Measurements from ENCODE around the gene SYCE3. TPM values are rescaled to one million over a fixed set of nuclear protein-coding genes. Genes with fewer than 3 reads are reported as not detected.

The SYCE3 gene
- total RNA-seq, 1 experiment from 2014 or later, result not detected

GRCh38 chr22:50576070-50576469 lies 13.4 kb upstream of the SYCE3 start:
- no peak overlapping the region for H3K4me3 ChIP-seq
- H3K4me1 ChIP-seq (replicated peaks), result no peaks in the 10 kb centered on the region
- no peaks in the 10 kb centered on the region for H3K9me3 ChIP-seq (replicated peaks)
- no peak for DNase-seq (ENCODE audit: low read depth in 1 of 2, low spot score in 2 of 2)
- no peak overlapping the region for H3K27ac ChIP-seq
- H3K36me3 ChIP-seq, result peaks cover 15% of the 10 kb centered on the region
- no peaks in the 10 kb centered on the region for H3K27me3 ChIP-seq (replicated peaks)

- Histone ChIP-seq H3K4me1 (replicated peaks) (no peaks in the 10 kb centered on the region), H3K36me3 (peaks cover 9% of the 10 kb centered on the region), H3K4me3 (no peak overlapping the region), H3K27me3 (replicated peaks) (no peaks in the 10 kb centered on the region), H3K27ac (no peak overlapping the region), H3K9me3 (replicated peaks) (no peaks in the 10 kb centered on the region)
- no peak for DNase-seq (ENCODE audit: low read depth in 1 of 2, low spot score in 2 of 2)
Observed at GRCh38 chr22:50575426-50575941, 12.8 kb upstream of the SYCE3 start.

- Histone ChIP-seq H3K4me1 (replicated peaks) (no peaks in the 10 kb centered on the region), H3K4me3 (no peak overlapping the region), H3K27me3 (replicated peaks) (no peaks in the 10 kb centered on the region), H3K27ac (no peak overlapping the region), H3K36me3 (no peaks in the 10 kb centered on the region), H3K9me3 (replicated peaks) (no peaks in the 10 kb centered on the region)
- no peak for DNase-seq (ENCODE audit: low read depth in 1 of 2, low spot score in 2 of 2)
Observed at GRCh38 chr22:50574383-50574755, 11.7 kb upstream of the SYCE3 start.

- no peaks in the 10 kb centered on the region for H3K27me3 ChIP-seq (replicated peaks)
- no peak for DNase-seq (ENCODE audit: low read depth in 1 of 2, low spot score in 2 of 2)
- H3K36me3 ChIP-seq, result no peaks in the 10 kb centered on the region
- H3K4me3 ChIP-seq, result no peak overlapping the region
- no peaks in the 10 kb centered on the region for H3K9me3 ChIP-seq (replicated peaks)
- no peak overlapping the region for H3K27ac ChIP-seq
- no peaks in the 10 kb centered on the region for H3K4me1 ChIP-seq (replicated peaks)
Observed at GRCh38 chr22:50573491-50574382, 11.0 kb upstream of the SYCE3 start.

- Histone ChIP-seq H3K27ac (no peak overlapping the region), H3K27me3 (replicated peaks) (no peaks in the 10 kb centered on the region), H3K36me3 (no peaks in the 10 kb centered on the region), H3K9me3 (replicated peaks) (no peaks in the 10 kb centered on the region), H3K4me3 (no peak overlapping the region), H3K4me1 (replicated peaks) (no peaks in the 10 kb centered on the region)
- no peak for DNase-seq (ENCODE audit: low read depth in 1 of 2, low spot score in 2 of 2)
Observed at GRCh38 chr22:50572965-50573364, 10.2 kb upstream of the SYCE3 start.

GRCh38 chr22:50571264-50572175 lies 8.8 kb upstream of the SYCE3 start:
- DNase-seq (ENCODE audit: low read depth in 1 of 2, low spot score in 2 of 2), result no peak

GRCh38 chr22:50570861-50571260 lies 8.1 kb upstream of the SYCE3 start:
- no peaks in the 10 kb centered on the region for H3K36me3 ChIP-seq
- no peaks in the 10 kb centered on the region for H3K27me3 ChIP-seq (replicated peaks)
- H3K4me1 ChIP-seq (replicated peaks), result no peaks in the 10 kb centered on the region
- no peaks in the 10 kb centered on the region for H3K9me3 ChIP-seq (replicated peaks)
- H3K4me3 ChIP-seq, result no peak overlapping the region
- no peak for DNase-seq (ENCODE audit: low read depth in 1 of 2, low spot score in 2 of 2)
- no peak overlapping the region for H3K27ac ChIP-seq

More at GRCh38 chr22:50571264-50572175, 8.8 kb upstream of the SYCE3 start:
- H3K4me1 ChIP-seq (replicated peaks), result no peaks in the 10 kb centered on the region
- no peak overlapping the region for H3K27ac ChIP-seq
- no peaks in the 10 kb centered on the region for H3K9me3 ChIP-seq (replicated peaks)
- H3K27me3 ChIP-seq (replicated peaks), result no peaks in the 10 kb centered on the region
- no peak overlapping the region for H3K4me3 ChIP-seq
- H3K36me3 ChIP-seq, result no peaks in the 10 kb centered on the region

- Histone ChIP-seq H3K36me3 (no peaks in the 10 kb centered on the region), H3K27me3 (replicated peaks) (no peaks in the 10 kb centered on the region), H3K27ac (no peak overlapping the region), H3K4me1 (replicated peaks) (no peaks in the 10 kb centered on the region), H3K9me3 (replicated peaks) (no peaks in the 10 kb centered on the region), H3K4me3 (no peak overlapping the region)
- peak in 1 of 2 experiments; percentile 41 for DNase-seq (ENCODE audit: low read depth in 1 of 2, low spot score in 2 of 2)
Observed at GRCh38 chr22:50569896-50570535, 7.3 kb upstream of the SYCE3 start.

- Histone ChIP-seq H3K36me3 (no peaks in the 10 kb centered on the region), H3K9me3 (replicated peaks) (no peaks in the 10 kb centered on the region), H3K4me1 (replicated peaks) (no peaks in the 10 kb centered on the region), H3K27ac (no peak overlapping the region), H3K4me3 (no peak overlapping the region), H3K27me3 (replicated peaks) (no peaks in the 10 kb centered on the region)
- DNase-seq (ENCODE audit: low read depth in 1 of 2, low spot score in 2 of 2), result peak in 1 of 2 experiments; percentile 39
Observed at GRCh38 chr22:50569041-50569459, 6.3 kb upstream of the SYCE3 start.

GRCh38 chr22:50568626-50569025 lies 5.9 kb upstream of the SYCE3 start:
- no peak overlapping the region for H3K27ac ChIP-seq
- DNase-seq (ENCODE audit: low read depth in 1 of 2, low spot score in 2 of 2), result peak in 1 of 2 experiments; percentile 36
- H3K27me3 ChIP-seq (replicated peaks), result no peaks in the 10 kb centered on the region
- no peaks in the 10 kb centered on the region for H3K9me3 ChIP-seq (replicated peaks)
- H3K36me3 ChIP-seq, result no peaks in the 10 kb centered on the region
- no peak overlapping the region for H3K4me3 ChIP-seq
- H3K4me1 ChIP-seq (replicated peaks), result no peaks in the 10 kb centered on the region; the same call in 1 of the 2 replicates

- H3K27me3 ChIP-seq (replicated peaks), result no peaks in the 10 kb centered on the region
- peaks cover 7% of the 10 kb centered on the region for H3K4me1 ChIP-seq (replicated peaks)
- H3K36me3 ChIP-seq, result no peaks in the 10 kb centered on the region
- no peaks in the 10 kb centered on the region for H3K9me3 ChIP-seq (replicated peaks)
- no peak overlapping the region for H3K27ac ChIP-seq
- no peak for DNase-seq (ENCODE audit: low read depth in 1 of 2, low spot score in 2 of 2)
- H3K4me3 ChIP-seq, result no peak overlapping the region
Observed at GRCh38 chr22:50567721-50568252, 5.1 kb upstream of the SYCE3 start.

- DNase-seq (ENCODE audit: low read depth in 1 of 2, low spot score in 2 of 2), result no peak
- no peak overlapping the region for H3K27ac ChIP-seq
- H3K27me3 ChIP-seq (replicated peaks), result no peaks in the 10 kb centered on the region
- no peaks in the 10 kb centered on the region for H3K9me3 ChIP-seq (replicated peaks)
- peaks cover 7% of the 10 kb centered on the region for H3K4me1 ChIP-seq (replicated peaks)
- no peak overlapping the region for H3K4me3 ChIP-seq
- H3K36me3 ChIP-seq, result no peaks in the 10 kb centered on the region
Observed at GRCh38 chr22:50564289-50564688, 1.6 kb upstream of the SYCE3 start.

- Histone ChIP-seq H3K4me3 (peak overlapping the region; percentile 42), H3K36me3 (no peaks in the 10 kb centered on the region), H3K9me3 (replicated peaks) (no peaks in the 10 kb centered on the region), H3K27me3 (replicated peaks) (no peaks in the 10 kb centered on the region), H3K4me1 (replicated peaks) (peaks cover 7% of the 10 kb centered on the region), H3K27ac (no peak overlapping the region)
- no peak for DNase-seq (ENCODE audit: low read depth in 1 of 2, low spot score in 2 of 2)
Observed at GRCh38 chr22:50563413-50564160, 868 bp upstream of the SYCE3 start.

Data from SJSA1 (cell line).